MM.1S (cell line): Measurements from ENCODE around the gene DLEU7.

Experiments
- DNase-seq: peaks from one replicate; pipeline ENCODE4 v3.0.0-alpha.2; 2015
- H2AFZ ChIP-seq: fragments of 300-600 bp; sonication (generic); 2 replicates; pipeline ENCODE4 v1.6.0; 2016; ENCODE audit warnings: antibody characterized with exemption, low read length
- H3F3A ChIP-seq: fragments of 300-600 bp; sonication (generic); 2 replicates; pipeline ENCODE4 v1.6.1; 2016; ENCODE audit warnings: mild to moderate bottlenecking, antibody characterized with exemption, low read length, moderate library complexity, mixed read lengths; ENCODE audit not compliant: insufficient read depth
- H3K27ac ChIP-seq: fragments of 300-600 bp; sonication (generic); 2 replicates; pipeline ENCODE4 v1.5.1; 2016; ENCODE audit warnings: mild to moderate bottlenecking, low read length
- H3K27me3 ChIP-seq: fragments of 300-600 bp; sonication (generic); replicated peaks from 2 replicates; pipeline ENCODE4 v1.6.0; 2016; ENCODE audit warnings: low read length; ENCODE audit not compliant: insufficient read depth
- H3K36me3 ChIP-seq: fragments of 300-600 bp; sonication (generic); replicated peaks from 2 replicates; pipeline ENCODE4 v1.6.1; 2016; ENCODE audit warnings: mild to moderate bottlenecking, low read length, mixed read lengths; ENCODE audit not compliant: insufficient read depth
- H3K4me1 ChIP-seq: fragments of 300-600 bp; sonication (generic); 2 replicates; pipeline ENCODE4 v1.6.1; 2016; ENCODE audit warnings: low read length, mixed read lengths
- H3K4me2 ChIP-seq: fragments of 300-600 bp; sonication (generic); 2 replicates; pipeline ENCODE4 v1.6.0; 2016; ENCODE audit warnings: low read depth, low read length
- H3K4me3 ChIP-seq: fragments of 300-600 bp; sonication (generic); 2 replicates; pipeline ENCODE4 v1.5.1; 2016; ENCODE audit warnings: low read length, mixed read lengths
- H3K79me2 ChIP-seq: fragments of 300-600 bp; sonication (generic); 2 replicates; pipeline ENCODE4 v1.6.1; 2016; ENCODE audit warnings: mixed run types, low read length, mixed read lengths
- H3K9ac ChIP-seq: fragments of 300-600 bp; sonication (generic); 2 replicates; pipeline ENCODE4 v1.6.1; 2016; ENCODE audit warnings: low read length, mixed read lengths
- H3K9me2 ChIP-seq: fragments of 300-600 bp; sonication (generic); replicated peaks from 2 replicates; pipeline ENCODE4 v1.6.1; 2016; ENCODE audit warnings: mild to moderate bottlenecking, low read length, mixed read lengths; ENCODE audit not compliant: insufficient read depth
- H3K9me3 ChIP-seq: fragments of 300-600 bp; sonication (generic); replicated peaks from 2 replicates; pipeline ENCODE4 v1.6.1; 2016; ENCODE audit warnings: mild to moderate bottlenecking, low read length, mixed read lengths; ENCODE audit not compliant: insufficient read depth
- H4K20me1 ChIP-seq: fragments of 300-600 bp; sonication (generic); 2 replicates; pipeline ENCODE4 v1.6.1; 2016; ENCODE audit warnings: mild to moderate bottlenecking, low read length, moderate library complexity, mixed read lengths; ENCODE audit not compliant: insufficient read depth
- CTCF ChIP-seq: fragments of 300-600 bp; sonication (generic); IDR thresholded peaks from 2 replicates; pipeline ENCODE4 v1.5.1; 2016; ENCODE audit warnings: antibody characterized with exemption, low read length, mixed read lengths
- EZH2 ChIP-seq: fragments of 300-600 bp; sonication (generic); optimal IDR thresholded peaks from 2 replicates; pipeline ENCODE3; 2017; ENCODE audit warnings: low read depth, mild to moderate bottlenecking, antibody characterized with exemption, low read length, mixed read lengths
- EZH2phosphoT487 ChIP-seq: fragments of 300-600 bp; sonication (generic); IDR thresholded peaks from 2 replicates; pipeline ENCODE4 v1.6.1; 2018; ENCODE audit warnings: antibody characterized with exemption, low read length

Gene DLEU7

DNA sequence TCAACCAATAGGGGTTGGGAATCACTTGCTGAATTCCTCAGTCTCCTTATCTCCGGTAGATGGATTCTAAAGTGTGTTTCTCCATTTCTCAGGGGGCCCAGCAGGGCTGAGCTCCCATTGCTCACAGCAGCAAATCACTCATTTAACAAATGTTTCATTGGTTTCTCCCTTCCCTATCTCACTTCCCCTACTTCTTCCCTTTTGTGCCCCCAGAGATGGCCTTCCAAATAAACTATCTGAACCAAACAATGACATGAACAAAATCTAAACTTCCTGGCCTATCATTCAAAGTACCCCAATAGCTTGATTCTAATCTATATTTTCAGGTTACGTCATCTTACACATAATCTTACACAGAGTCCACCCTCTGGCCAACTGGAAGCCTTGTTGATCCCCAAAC lies 60.4 kb downstream of the DLEU7 start:
- no peak overlapping the region for H3K27ac ChIP-seq
- DNase-seq, result no peak
- no peak overlapping the region for H3K4me2 ChIP-seq

DNA sequence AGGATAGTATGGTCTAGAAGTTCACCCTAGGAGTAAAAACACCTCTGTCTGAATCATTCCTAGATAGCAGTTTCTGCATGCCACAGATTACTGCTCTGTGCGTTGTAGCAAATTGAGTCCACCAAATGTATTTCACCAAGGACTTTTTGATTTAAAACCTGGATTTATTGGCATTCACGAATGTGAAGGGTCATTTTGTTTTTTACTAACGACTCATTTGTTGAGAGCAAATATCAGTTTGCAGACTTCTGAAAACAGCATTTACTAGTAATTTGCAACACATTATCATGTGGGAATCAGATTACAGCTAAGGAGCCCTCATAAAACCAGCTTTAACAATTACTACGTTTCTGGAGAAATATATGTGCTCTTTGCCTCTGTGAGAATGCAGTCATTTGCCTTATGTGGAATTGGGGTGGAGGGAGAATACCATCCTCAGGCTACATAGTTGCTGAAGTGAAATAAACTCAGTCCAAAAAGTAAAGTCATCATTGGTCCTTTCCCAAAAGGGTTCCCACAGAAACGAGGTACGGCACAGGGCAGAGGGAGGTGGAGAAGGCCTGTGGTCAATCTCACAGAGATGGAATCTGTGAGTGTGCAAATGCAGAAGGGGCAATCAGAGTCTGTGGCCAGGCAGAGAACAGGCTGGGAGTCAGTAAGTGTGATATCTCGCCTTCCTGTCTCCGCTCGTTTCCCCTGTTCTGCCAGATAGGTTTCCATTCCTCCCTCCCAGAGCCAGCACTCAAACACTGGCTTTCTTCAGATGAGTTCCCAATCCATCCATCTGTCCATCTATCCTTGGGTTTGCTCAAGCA lies 63.1 kb downstream of the DLEU7 start:
- Histone ChIP-seq H4K20me1 (no peaks in the 10 kb centered on the region), H3K9me3 (no peaks in the 10 kb centered on the region), H2AFZ (no peak overlapping the region), H3K27me3 (no peaks in the 10 kb centered on the region), H3K9me2 (no peaks in the 10 kb centered on the region), H3K4me2 (no peak overlapping the region), H3F3A (no peaks in the 10 kb centered on the region), H3K9ac (no peak overlapping the region), H3K36me3 (no peaks in the 10 kb centered on the region), H3K27ac (no peak overlapping the region), H3K4me1 (no peaks in the 10 kb centered on the region), H3K79me2 (no peaks in the 10 kb centered on the region), H3K4me3 (no peak overlapping the region)
- DNase-seq, result no peak
- TF ChIP-seq CTCF, result no peak
- no peak for TF ChIP-seq EZH2phosphoT487
- no peak for TF ChIP-seq EZH2

More for the DNA sequence above, 60.4 kb downstream of the DLEU7 start:
- Histone ChIP-seq H3K79me2 (no peaks in the 10 kb centered on the region), H2AFZ (no peak overlapping the region), H3K27me3 (no peaks in the 10 kb centered on the region), H4K20me1 (no peaks in the 10 kb centered on the region), H3K36me3 (no peaks in the 10 kb centered on the region), H3K4me3 (no peak overlapping the region), H3K9ac (no peak overlapping the region), H3K9me2 (no peaks in the 10 kb centered on the region), H3F3A (no peaks in the 10 kb centered on the region), H3K4me1 (no peaks in the 10 kb centered on the region), H3K9me3 (no peaks in the 10 kb centered on the region)
- TF ChIP-seq EZH2phosphoT487 (no peak), EZH2 (no peak), CTCF (no peak)

DNA sequence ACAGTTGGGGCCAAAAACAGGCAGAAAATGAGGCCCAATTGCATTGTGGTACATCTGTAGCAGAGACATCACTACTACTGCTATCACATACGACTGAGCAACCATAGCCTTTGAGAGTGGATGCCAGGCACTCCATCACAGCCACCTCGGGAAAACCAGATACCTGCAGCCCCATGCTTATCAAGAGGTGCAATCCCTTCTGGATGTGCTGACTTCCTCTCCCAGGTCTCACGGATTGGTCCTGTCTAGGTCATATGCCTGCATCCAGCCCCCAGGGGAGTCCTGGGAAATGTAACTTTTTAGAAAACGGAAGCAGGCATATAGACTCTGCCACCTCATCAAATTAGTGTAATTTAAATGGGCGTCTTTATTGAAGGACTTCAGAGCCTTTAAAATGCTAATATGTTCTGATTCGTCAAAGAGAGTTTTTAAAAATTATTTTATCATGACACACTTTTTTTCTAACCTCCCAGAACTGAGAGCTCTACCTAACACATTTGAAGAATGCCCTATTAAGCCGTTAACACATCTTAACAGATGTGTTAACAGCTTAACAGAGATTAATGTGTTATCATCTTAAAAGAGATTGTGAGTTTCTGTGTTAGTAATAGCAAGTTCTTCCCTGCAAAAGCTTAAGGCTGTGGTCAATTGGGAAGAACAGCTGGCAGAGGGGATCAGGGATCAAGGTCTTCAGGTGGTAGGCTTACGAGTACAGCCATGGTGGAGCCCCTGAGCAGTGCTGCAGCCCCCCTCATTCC lies 63.9 kb downstream of the DLEU7 start:
- Histone ChIP-seq H3K4me2 (no peak overlapping the region), H3K27me3 (no peaks in the 10 kb centered on the region), H3K27ac (no peak overlapping the region), H4K20me1 (no peaks in the 10 kb centered on the region), H3K36me3 (no peaks in the 10 kb centered on the region), H3K9ac (no peak overlapping the region), H3K9me3 (no peaks in the 10 kb centered on the region), H3K9me2 (no peaks in the 10 kb centered on the region), H3K4me3 (no peak overlapping the region), H2AFZ (no peak overlapping the region), H3F3A (no peaks in the 10 kb centered on the region), H3K79me2 (no peaks in the 10 kb centered on the region), H3K4me1 (no peaks in the 10 kb centered on the region)
- TF ChIP-seq CTCF (no peak), EZH2phosphoT487 (no peak), EZH2 (no peak)
- DNase-seq, result no peak
